KOPT-K1 (cell line): ENCODE data around the gene FRAS1.
"Not testable (repeated sequence)": the region's sequence is repeated elsewhere in the genome, so short reads cannot be mapped to it uniquely, and the experiment has no call there.

Experiments used
- H3K27ac ChIP-seq: fragments of 200-600 bp; sonication (generic); 2 replicates; pipeline ENCODE4 v1.5.1; 2016; ENCODE audit warnings: antibody characterized with exemption, mild to moderate bottlenecking, low read depth, low read length; ENCODE audit not compliant: poor library complexity, severe bottlenecking
- H3K36me3 ChIP-seq: fragments of 200-600 bp; sonication (generic); 2 replicates; pipeline ENCODE4 v1.5.1; 2017; ENCODE audit warnings: antibody characterized with exemption, mild to moderate bottlenecking, low read length, moderate library complexity; ENCODE audit not compliant: insufficient read depth
- H3K9me3 ChIP-seq: fragments of 200-600 bp; sonication (generic); 2 replicates; pipeline ENCODE4 v1.5.1; 2017; ENCODE audit warnings: antibody characterized with exemption, low read length, mild to moderate bottlenecking; ENCODE audit not compliant: insufficient read depth, poor library complexity, severe bottlenecking

FRAS1 gene

DNA sequence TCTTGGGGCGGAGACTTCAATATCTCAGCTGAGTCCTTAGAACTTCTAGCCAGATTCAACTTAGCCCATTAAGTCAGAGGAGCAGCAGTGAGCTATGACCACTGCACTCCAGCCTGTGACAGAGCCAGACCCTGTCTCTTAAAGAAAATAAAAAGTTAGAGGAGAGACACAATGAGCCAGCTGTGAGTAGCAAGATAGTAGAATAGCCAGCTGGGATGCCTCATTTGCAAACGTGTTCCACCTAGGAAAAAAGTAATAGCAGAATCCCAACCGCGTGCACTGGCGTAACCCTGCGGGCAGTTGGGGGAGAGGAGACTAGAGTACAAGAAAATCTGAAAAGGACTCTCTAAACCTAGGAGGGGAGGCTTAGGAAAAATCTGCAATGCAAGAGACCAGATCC, 361.3 kb downstream of the FRAS1 start:
- no peaks in the 10 kb centered on the region for H3K9me3 ChIP-seq
- no peaks in the 10 kb centered on the region for H3K36me3 ChIP-seq
- no peak overlapping the region for H3K27ac ChIP-seq

DNA sequence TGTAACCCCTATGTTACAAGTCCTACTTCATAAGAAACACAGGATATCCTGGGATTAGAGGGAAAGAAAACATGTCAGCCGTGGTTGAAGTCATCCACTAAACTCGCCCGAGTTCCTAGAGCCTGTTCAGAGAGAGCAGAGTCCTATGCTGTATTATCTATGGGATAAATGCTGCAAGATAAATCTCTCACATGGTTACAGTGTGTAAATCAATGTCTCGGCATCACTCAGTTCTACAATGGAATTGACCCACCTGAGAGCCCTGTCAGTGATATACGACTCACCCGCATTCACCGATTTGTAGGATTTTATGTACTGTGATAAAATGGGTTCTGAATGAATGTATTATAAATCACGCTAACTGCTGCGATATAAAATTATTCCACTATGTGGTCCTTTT, 366.7 kb downstream of the FRAS1 start:
- Histone ChIP-seq H3K36me3 (no peaks in the 10 kb centered on the region), H3K27ac (no peak overlapping the region), H3K9me3 (no peaks in the 10 kb centered on the region)

DNA sequence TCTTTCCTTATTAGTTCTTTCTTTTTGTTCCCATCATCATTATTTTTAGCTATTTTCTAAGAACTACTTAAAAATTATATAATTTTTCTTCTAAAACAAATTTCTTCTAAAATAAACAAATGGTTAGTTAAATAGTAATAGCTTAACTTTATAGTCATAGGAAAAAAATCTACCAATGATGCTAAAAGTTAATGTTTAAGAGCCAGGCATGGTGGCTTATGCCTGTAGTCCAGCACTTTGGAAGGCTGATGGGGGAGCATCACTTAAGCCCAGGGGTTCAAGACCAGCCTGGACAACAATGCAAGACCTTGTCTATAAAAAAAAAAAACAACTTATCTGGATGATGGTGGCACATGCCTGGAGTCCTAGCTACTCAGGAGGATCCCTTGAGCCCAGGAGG, 367.3 kb downstream of the FRAS1 start:
- no peaks in the 10 kb centered on the region for H3K9me3 ChIP-seq
- no peak overlapping the region for H3K27ac ChIP-seq
- H3K36me3 ChIP-seq, result no peaks in the 10 kb centered on the region

DNA sequence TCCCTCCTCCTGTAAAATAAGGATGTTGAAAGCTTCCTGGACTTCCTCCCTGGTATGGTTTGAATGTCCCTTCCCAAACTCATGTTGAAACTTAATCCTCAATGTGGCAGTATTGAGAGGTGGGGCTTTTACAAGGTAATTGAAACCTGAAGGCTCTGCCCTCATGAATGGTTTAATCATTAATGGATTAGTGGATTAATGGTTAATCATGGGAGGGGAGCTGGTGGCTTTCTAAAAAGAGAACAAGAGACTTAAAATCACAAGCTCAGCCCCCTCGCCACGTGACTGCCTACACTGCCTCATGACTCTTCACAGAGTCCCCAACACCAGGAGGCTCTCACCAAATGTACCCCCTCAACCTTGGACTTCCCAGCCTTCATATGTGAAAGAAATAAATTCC, 369.8 kb downstream of the FRAS1 start:
- H3K36me3 ChIP-seq, result no peaks in the 10 kb centered on the region
- H3K27ac ChIP-seq, result no peak overlapping the region
- H3K9me3 ChIP-seq, result no peaks in the 10 kb centered on the region

DNA sequence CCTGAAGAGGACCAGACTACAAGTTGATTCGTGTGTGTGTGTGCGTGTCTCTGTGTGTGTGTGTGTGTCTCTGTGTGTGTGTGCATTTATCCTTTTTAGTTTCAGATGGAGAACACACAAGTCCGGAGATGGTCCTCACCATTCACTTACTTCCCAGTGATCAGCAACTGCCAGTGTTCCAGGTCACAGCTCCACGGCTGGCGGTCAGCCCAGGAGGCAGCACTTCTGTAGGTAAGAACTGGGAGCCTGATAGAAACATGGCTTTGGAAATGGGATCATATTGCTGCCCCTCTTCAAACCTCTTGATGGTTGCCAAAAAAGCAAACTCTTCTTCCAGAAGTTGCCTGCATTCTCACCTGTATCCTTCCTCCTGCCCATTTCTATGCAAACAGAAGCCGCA, 371.9 kb downstream of the FRAS1 start:
- Histone ChIP-seq H3K36me3 (no peaks in the 10 kb centered on the region), H3K9me3 (no peaks in the 10 kb centered on the region), H3K27ac (no peak overlapping the region)

DNA sequence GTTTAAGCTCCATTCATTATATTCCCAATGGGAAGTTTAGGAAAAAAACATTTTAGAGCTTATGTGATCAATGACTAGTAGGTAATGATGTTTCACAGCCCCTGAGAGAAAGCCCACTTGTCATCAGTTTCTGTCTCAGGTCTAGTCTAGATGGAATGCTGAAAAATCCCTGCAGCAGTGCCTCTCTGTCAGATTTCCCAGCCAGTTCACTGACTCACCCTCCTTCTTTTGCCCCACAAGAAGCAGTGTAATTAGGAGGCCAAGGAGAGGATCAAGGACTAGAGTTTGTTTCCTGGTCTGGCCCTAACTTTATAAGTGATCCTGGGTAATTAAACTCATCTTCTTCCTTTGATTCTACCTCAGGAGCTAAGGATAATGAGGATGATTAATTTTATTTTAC, 375.8 kb downstream of the FRAS1 start:
- H3K27ac ChIP-seq, result no peak overlapping the region
- no peaks in the 10 kb centered on the region for H3K9me3 ChIP-seq
- H3K36me3 ChIP-seq, result no peaks in the 10 kb centered on the region

DNA sequence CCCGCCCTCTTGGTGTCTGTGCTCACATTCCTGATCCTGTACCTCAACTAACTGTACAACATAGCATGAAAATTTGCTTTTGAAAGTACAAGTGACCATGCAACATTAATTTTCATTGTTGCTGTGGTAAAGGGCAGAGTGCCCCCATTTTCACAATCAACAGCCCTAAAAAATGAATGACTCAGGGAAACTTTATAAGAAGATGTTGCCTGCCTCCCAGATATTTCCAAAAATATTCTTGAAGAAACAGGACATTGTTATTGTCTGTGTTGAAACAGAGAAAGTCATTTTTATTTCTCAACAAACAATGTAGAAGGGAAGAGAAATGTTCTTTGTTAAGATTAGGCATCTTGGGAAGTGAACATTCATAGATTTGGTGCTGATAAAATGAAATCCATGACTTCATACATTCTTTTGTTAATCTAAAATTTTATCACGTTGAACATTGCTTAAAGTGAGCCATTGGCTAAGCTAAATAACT, 380.5 kb downstream of the FRAS1 start:
- no peak overlapping the region for H3K27ac ChIP-seq
- H3K36me3 ChIP-seq, result no peaks in the 10 kb centered on the region
- H3K9me3 ChIP-seq, result no peaks in the 10 kb centered on the region

DNA sequence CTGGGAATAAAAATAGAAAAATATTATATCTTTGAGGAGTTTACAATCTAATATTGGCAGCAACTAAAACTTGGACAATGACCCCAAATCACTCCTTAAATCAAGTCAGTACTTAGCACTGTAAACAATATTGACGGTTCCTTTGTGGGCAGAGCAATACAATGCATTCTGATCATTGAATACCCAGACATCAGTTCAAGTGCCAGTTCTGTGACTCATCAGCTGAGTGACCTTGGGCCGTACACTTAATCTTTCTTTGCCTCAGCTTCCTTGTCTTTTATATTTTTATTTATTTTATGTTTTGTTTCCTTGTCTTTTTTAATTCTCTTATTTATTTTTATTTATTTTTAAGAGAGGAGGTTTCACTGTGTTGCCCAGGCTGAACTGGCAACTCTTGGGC, 382.2 kb downstream of the FRAS1 start:
- Histone ChIP-seq H3K27ac (no peak overlapping the region), H3K36me3 (no peaks in the 10 kb centered on the region), H3K9me3 (no peaks in the 10 kb centered on the region)

DNA sequence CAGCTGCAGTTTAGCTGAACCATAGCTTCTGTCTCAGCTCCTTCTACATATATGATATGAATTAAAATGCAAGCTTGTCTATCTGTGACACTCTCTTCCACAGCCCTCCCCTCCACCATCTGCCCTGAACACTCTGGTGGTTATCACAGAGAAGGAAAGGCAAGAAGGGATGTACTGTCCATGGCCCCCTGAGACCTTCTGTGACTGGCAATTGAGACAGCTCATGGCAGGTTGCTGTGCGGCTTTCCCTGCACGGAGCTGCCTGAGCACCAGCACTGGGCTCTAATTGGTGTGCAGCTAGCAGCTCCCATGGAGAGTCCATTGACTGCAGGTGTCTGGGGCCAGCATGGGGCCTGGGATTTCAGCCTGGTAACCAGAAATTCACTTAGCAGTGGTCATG, 384.6 kb downstream of the FRAS1 start:
- no peaks in the 10 kb centered on the region for H3K9me3 ChIP-seq
- no peak overlapping the region for H3K27ac ChIP-seq
- no peaks in the 10 kb centered on the region for H3K36me3 ChIP-seq

DNA sequence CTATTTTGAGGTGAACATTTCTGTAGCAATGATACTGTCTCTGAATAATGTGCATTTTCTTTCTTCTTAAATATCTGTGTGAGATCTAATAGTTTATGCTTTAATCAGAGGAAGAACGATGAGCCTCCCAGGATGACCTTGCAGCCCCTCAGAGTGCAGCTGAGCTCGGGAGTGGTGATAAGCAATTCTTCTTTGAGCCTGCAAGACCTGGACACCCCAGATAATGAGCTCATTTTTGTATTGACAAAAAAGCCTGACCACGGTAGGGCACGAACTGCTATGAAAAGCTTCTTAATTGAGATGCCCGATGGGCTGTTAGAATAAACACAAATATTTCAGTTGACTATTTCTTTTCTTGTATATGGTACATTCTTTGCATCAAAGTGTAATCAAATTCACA, 389.5 kb downstream of the FRAS1 start:
- no peaks in the 10 kb centered on the region for H3K9me3 ChIP-seq
- no peak overlapping the region for H3K27ac ChIP-seq
- H3K36me3 ChIP-seq, result no peaks in the 10 kb centered on the region

DNA sequence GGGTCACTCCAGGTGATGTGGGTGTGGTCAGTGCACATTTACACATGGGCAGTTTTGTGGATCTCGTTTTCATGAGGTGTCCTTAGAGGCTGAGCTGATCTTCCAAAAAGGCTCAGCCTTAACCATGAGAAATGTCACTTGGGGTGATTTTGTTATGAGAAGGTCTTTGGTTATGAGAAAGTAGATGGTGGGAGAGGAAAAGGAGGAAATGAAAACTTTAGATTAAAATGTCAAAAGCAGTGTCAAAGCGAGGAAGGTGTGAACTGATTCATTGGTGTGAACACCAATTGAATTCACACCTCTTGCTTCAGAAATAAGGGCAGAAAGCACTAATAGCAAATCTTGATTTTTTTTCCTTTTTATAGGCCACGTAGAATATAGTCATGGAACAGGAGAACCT, 394.3 kb downstream of the FRAS1 start:
- Histone ChIP-seq H3K9me3 (no peaks in the 10 kb centered on the region), H3K27ac (no peak overlapping the region), H3K36me3 (no peaks in the 10 kb centered on the region)

DNA sequence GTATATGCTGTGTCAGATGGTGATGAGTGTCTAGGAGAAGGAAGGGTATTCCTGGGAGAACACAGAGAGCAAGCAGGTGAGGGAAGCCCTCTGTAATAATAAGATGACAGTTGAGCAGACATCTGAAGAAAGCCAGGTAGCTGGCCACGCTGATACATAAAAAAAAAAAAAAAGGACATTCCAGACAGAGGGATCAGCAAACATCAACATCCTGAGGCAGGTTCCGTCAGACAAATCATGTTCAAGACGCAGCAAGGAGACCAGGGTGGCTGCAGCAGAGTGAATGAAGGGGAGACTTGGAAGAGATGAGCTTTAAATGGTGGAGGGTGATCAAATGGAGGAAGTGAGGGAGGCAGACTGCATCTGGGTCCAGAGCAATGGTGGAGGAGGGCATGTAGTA, 396.9 kb downstream of the FRAS1 start:
- H3K36me3 ChIP-seq, result no peaks in the 10 kb centered on the region
- no peak overlapping the region for H3K27ac ChIP-seq
- H3K9me3 ChIP-seq, result no peaks in the 10 kb centered on the region

DNA sequence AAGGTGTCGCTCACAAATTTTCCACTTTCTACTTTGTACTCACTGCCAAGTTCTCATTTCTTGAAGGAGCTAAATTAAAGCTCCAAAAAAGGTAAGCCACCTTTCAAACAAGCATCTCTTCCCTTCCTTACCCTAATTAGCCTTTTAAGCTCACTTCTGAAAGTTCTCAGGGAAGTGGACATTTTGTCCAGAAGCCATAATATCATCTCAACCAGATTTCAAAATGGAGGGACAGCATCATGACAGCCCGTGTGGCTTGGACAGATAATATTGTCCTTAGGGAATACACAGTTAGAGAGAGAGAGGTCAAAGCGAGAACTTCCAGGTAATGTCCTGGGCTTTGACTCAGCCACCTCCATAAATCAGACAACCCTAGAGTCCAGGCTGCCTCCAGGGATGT, 400.6 kb downstream of the FRAS1 start:
- Histone ChIP-seq H3K27ac (no peak overlapping the region), H3K36me3 (no peaks in the 10 kb centered on the region)

DNA sequence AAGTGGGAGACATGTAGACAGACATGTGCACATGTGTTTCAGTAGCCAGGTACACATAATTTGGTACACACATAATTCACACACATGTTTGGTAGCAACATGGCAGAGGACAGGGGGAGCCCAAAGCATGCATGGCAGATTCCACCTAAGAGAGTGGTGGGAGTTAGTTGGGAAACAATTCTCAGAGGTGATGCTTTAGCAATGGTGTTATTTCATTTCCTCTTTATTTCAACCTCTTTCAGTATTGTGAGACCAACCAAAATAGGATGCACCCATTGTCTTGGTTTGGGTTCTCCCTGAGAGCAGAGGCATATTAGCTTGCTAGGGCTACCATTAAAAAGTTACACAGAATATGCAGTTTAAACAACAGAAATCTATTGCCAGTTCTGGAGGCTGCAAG, 402.2 kb downstream of the FRAS1 start:
- Histone ChIP-seq H3K9me3 (no peaks in the 10 kb centered on the region), H3K36me3 (no peaks in the 10 kb centered on the region), H3K27ac (no peak overlapping the region)

More for the DNA sequence above, 400.6 kb downstream of the FRAS1 start:
- no peaks in the 10 kb centered on the region for H3K9me3 ChIP-seq

DNA sequence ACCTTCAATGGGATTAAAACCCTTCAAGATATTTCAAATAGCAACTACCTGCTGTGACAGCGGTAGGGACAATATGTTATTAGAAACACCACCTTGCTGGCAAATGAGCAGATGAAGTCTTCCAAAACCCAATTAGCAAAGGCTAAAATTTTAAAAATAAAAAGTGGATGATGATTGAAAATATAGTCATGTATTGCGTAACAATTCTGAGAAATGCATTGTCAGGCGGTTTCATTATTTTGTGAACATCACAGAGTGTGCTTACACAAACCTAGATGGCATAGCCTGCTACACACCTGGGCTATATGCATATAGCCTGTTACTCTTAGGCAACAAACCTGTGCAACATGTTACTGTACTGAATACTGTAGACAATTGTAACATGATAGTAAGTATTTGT, 403.2 kb downstream of the FRAS1 start:
- Histone ChIP-seq H3K36me3 (no peaks in the 10 kb centered on the region), H3K9me3 (no peaks in the 10 kb centered on the region), H3K27ac (no peak overlapping the region)

DNA sequence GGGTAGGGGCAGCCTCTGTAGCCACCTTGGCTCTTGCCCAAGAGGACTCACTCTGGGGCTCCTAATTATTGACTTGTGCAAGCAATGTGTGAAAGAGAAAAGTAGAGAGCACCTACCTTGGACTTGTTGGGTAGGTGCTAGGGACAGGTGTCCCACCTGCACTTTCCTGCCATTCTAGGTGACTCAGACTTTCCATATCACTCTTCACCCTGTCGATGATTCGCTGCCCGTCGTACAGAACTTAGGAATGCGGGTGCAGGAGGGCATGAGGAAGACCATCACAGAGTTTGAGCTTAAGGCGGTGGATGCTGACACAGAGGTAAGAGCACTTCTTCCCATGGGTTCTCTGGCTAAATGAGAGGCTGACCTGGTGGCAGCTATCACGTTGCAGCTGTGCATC, 407.1 kb downstream of the FRAS1 start:
- Histone ChIP-seq H3K36me3 (no peaks in the 10 kb centered on the region), H3K9me3 (no peaks in the 10 kb centered on the region), H3K27ac (no peak overlapping the region)

DNA sequence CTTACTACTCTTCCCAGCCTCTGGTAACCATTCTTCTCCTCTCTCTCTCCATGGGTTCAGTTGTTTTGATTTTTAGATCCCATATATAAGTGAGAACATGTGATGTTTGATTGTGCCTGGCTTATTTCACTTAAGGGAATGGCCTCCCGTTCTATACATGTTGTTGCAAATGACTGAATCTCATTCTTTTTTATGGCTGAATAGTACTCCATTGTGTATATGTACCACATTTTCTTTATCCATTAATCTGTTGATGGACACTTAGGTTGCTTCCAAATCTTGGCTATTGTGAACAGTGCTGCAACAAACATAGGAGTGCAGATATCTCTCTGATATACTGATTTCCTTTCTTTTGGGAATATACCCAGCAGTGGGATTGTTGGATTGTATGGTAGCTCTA, 410.1 kb downstream of the FRAS1 start:
- not testable (repeated sequence) for H3K27ac ChIP-seq, H3K36me3 ChIP-seq, H3K9me3 ChIP-seq
